Esophagus mucosa (tissue), 1 donor: ENCODE data around the gene FAM131B. TPM values are rescaled to one million over a fixed set of nuclear protein-coding genes. Genes with fewer than 3 reads are reported as not detected.

Experiments
- ATAC-seq: fragments of 200-7000 bp; cut with Tn5 transposase; one replicate; pipeline ENCODE4 v1.9.1; 2020
- total RNA-seq: library from RNA; stranded (reverse); gene quantifications from one replicate; pipeline ENCODE4 v1.2.4, GENCODE V29; 2023
- donor health status: DM: yes; HTN: yes; CAD: no.

The FAM131B gene
- total RNA-seq, 1 donor from 2014 or later: 0.44 TPM

- ATAC-seq: no peak
Observed at GRCh38 chr7:143321242-143321641, 41.3 kb downstream of the FAM131B start.

- no peak for ATAC-seq
Observed at GRCh38 chr7:143320620-143321019, 41.9 kb downstream of the FAM131B start.

DNA sequence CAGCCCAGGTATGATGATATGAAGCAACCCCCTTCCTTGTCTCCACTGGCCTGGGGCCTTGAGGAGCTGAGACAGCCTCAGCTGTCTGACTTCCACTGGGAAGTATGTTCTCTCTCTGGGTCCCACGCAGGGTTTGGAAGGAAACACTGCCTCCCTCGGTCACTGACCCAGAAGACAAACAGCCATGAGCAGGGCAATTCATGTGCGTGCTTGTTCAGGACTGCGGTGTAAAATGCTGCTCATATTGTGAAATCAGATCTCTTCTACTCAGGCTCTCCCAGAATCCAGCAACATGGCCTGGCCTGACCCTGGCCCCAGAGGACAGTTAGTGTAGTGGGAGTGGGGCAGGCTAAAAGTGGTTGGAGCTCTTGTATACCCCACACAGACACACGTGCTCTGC is 43.9 kb downstream of the FAM131B start:
- ATAC-seq: peak; percentile 93

DNA sequence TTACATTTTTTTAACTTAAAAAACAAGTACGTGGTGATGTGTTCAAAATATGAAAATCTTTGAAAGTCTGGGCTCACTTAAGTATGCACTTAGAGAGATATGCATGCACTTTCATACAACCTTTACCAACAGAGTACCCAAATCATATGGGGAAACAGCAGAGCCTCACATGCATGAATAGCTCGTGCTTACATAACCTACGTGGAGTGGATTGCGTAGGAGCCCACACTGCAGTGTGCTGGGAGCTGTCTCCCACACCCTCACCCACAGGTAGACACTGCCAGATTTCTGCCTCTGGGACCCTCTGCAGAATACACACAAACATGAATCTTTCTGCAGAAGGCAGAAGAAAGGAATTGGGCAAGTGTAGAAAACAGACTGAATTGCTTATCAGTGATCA is 46.0 kb downstream of the FAM131B start:
- ATAC-seq: no peak

- ATAC-seq: no peak
Observed at GRCh38 chr7:143315776-143316175, 46.7 kb downstream of the FAM131B start, which contains the start of gene CLCN1. TSS of gene CLCN1 (plus strand) at chr7:143316111. CDS start at chr7:143316213, 102 bp downstream.

DNA sequence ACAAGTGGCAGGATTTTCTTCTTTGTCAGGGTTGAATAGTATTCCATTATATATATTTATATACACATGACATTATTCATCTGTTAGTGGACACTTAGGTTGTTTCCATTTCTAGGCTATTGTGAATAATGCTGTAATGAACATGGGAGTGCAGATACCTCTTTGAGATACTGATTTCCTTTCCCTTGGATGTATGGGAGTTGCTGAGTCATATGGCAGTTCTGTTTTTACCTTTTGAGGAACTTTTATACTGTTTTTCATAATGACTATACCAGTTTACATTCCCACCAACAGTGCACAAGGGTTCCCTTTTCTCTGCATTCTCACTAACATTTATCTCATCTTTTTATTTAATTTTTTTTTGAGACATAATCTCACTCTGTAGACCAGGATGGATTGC is 48.4 kb downstream of the FAM131B start:
- no peak for ATAC-seq

- no peak for ATAC-seq
Observed at GRCh38 chr7:143308632-143309031, 53.9 kb downstream of the FAM131B start.

GRCh38 chr7:143305423-143306070 is 57.0 kb downstream of the FAM131B start:
- ATAC-seq: peak; percentile 77

DNA sequence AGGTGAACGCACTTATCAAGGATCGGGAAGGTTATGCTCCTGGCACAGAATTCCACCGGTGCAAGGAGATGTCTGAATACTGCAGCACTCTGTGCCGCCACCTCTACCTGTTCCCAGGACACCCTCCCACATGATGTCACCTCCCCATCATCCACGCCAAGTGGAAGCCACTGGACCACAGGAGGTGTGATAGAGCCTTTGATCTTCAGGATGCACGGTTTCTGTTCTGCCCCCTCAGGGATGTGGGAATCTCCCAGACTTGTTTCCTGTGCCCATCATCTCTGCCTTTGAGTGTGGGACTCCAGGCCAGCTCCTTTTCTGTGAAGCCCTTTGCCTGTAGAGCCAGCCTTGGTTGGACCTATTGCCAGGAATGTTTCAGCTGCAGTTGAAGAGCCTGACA is 57.6 kb downstream of the FAM131B start:
- ATAC-seq: no peak

DNA sequence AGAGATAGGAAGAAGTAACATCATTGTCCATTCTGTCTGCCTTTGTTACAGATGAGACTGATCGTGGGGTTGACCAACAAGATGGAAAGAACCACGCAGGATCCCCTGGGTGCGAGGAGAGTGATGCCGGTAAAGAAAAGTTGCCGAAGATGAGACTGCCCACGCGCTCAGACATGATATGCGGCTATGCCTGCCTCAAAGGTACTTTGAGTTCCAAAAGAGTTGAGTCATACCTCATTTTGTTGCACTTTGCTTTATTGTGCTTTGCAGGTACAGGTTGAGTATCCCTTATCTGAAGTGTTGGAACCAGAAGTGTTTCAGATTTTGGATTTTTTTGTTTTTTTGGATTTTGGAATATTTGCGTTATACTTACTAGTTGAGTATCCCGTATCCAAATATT is 58.8 kb downstream of the FAM131B start:
- ATAC-seq: peak; percentile 24

Other genes starting within 250 kb of the FAM131B start
- gene PIP, start 230.6 kb downstream of the FAM131B start, total RNA-seq: 0.56 TPM
- not detected for gene TAS2R39, start 179.3 kb downstream of the FAM131B start, total RNA-seq
- not detected for gene TAS2R40, start 140.7 kb downstream of the FAM131B start, total RNA-seq
- 109 TPM for gene GSTK1, start 99.3 kb downstream of the FAM131B start, total RNA-seq
- 0.44 TPM for gene TMEM139, start 77.8 kb downstream of the FAM131B start, total RNA-seq
- 28.3 TPM for gene CASP2, start 74.4 kb downstream of the FAM131B start, total RNA-seq
- 0.68 TPM for gene CLCN1, start 46.6 kb downstream of the FAM131B start, total RNA-seq
- 82.3 TPM for gene ZYX, start 18.6 kb upstream of the FAM131B start, total RNA-seq
- gene EPHA1, start 46.1 kb upstream of the FAM131B start, total RNA-seq: 79.0 TPM
- gene TAS2R60, start 80.7 kb upstream of the FAM131B start, total RNA-seq: 0.32 TPM
- gene TAS2R41, start 115.2 kb upstream of the FAM131B start, total RNA-seq: not detected
- 1.4 TPM for gene CTAGE15, start 209.1 kb upstream of the FAM131B start, total RNA-seq